A673 (cell line): ENCODE measurements around the gene JARID2. TPM values are rescaled to one million over a fixed set of nuclear protein-coding genes. Genes with fewer than 3 reads are reported as not detected.

Experiments used
- BruUV-seq: library from RNA; stranded (reverse); fragments of 400-500 nt; replicated peaks from 2 replicates; lab custom pipeline; 2021; lab: Mats Ljungman, UMichigan
- CTCF ChIA-PET: fragments of 300-600 bp; sonication (Branson Sonifier 250); formaldehyde crosslinking; loops from one replicate; lab custom pipeline; 2022; ENCODE audit warnings: antibody characterized with exemption; lab: Charles Lee
- POLR2A ChIA-PET: fragments of 300-600 bp; sonication (Branson Sonifier 250); formaldehyde crosslinking; loops from one replicate; lab custom pipeline; 2022; ENCODE audit warnings: antibody characterized with exemption; ENCODE audit not compliant: low non-redundant PET; lab: Charles Lee
- DNase-seq: peaks from one replicate; pipeline ENCODE4 v3.0.0-alpha.2; 2015; ENCODE audit warnings: low spot score
- H3K27ac ChIP-seq: fragments of 200-600 bp; sonication (generic); 2 replicates; pipeline ENCODE4 v1.5.1; 2016; ENCODE audit warnings: mixed run types, low read depth, mild to moderate bottlenecking, mixed read lengths, antibody characterized with exemption, low read length; ENCODE audit not compliant: poor library complexity, severe bottlenecking
- H3K27me3 ChIP-seq: fragments of 200-600 bp; sonication (generic); replicated peaks from 2 replicates; pipeline ENCODE4 v1.6.1; 2017; ENCODE audit warnings: mixed run types, low read depth, mild to moderate bottlenecking, mixed read lengths, antibody characterized with exemption, low read length; ENCODE audit not compliant: insufficient read depth, poor library complexity
- H3K36me3 ChIP-seq: fragments of 200-600 bp; sonication (generic); 2 replicates; pipeline ENCODE4 v1.6.1; 2016; ENCODE audit warnings: mixed run types, mild to moderate bottlenecking, mixed read lengths, antibody characterized with exemption, low read length; ENCODE audit not compliant: insufficient read depth, poor library complexity, severe bottlenecking
- H3K4me1 ChIP-seq: fragments of 200-600 bp; sonication (generic); 2 replicates; pipeline ENCODE4 v1.6.1; 2017; ENCODE audit warnings: mixed run types, mild to moderate bottlenecking, mixed read lengths, antibody characterized with exemption, low read length; ENCODE audit not compliant: insufficient read depth, poor library complexity, severe bottlenecking
- H3K4me3 ChIP-seq: fragments of 200-600 bp; sonication (generic); 2 replicates; pipeline ENCODE4 v1.5.1; 2016; ENCODE audit warnings: low read depth, mixed run types, mild to moderate bottlenecking, mixed read lengths, low read length; ENCODE audit not compliant: poor library complexity, severe bottlenecking
- H3K9me3 ChIP-seq: fragments of 200-600 bp; sonication (generic); 2 replicates; pipeline ENCODE4 v1.6.1; 2016; ENCODE audit warnings: mixed run types, low read depth, mild to moderate bottlenecking, mixed read lengths, antibody characterized with exemption, low read length; ENCODE audit not compliant: poor library complexity, severe bottlenecking
- CTCF ChIP-seq: fragments of 300-800, 200-600 bp; sonication (generic); conservative IDR thresholded peaks from 2 replicates; pipeline ENCODE4 v1.5.1; 2017; ENCODE audit warnings: low read depth, mild to moderate bottlenecking, antibody characterized with exemption, low read length, moderate library complexity, mixed read lengths
- EZH2 ChIP-seq: fragments of 200-600 bp; sonication (generic); IDR thresholded peaks from 2 replicates; pipeline ENCODE4 v1.6.1; 2017; ENCODE audit warnings: borderline replicate concordance, low read depth, mild to moderate bottlenecking, mixed read lengths, antibody characterized with exemption, low read length; ENCODE audit not compliant: poor library complexity, severe bottlenecking
- intact Hi-C: fragments of 100-400 bp; cut with micrococcal nuclease; formaldehyde crosslinking; loops from one replicate; pipeline ENCODE4 v1.10.0; 2022; ENCODE audit not compliant: unreplicated experiment
- total RNA-seq: library from RNA; stranded (reverse); gene quantifications from 2 replicates; pipeline ENCODE4 v1.2.3, GENCODE V29; 2021

The JARID2 gene
- total RNA-seq, 1 experiment from 2014 or later = 29.4 TPM

- peak; percentile 51 for DNase-seq
- TF ChIP-seq EZH2 (no peak), CTCF (no peak)
- Histone ChIP-seq H3K4me3 (peak overlapping the region; percentile 25), H3K27ac (no peak overlapping the region), H3K9me3 (no peaks in the 10 kb centered on the region), H3K27me3 (no peaks in the 10 kb centered on the region), H3K4me1 (peaks cover 73% of the 10 kb centered on the region), H3K36me3 (no peaks in the 10 kb centered on the region)
- ChIA-PET POLR2A (no interaction called here), CTCF (interaction anchor here (1.1 kb wide), 1 partner anchor 11 kb away, joined by 3 read pairs; no protein-coding TSS in a partner anchor)
- BruUV-seq = no TSS peak
- intact Hi-C loops = no loop called here
Measured at GRCh38 chr6:15400572-15401004, 154.7 kb downstream of the JARID2 start.

GRCh38 chr6:15401120-15401519 is 155.3 kb downstream of the JARID2 start:
- Histone ChIP-seq H3K4me1 (peaks cover 77% of the 10 kb centered on the region), H3K9me3 (no peaks in the 10 kb centered on the region), H3K27ac (no peak overlapping the region), H3K27me3 (no peaks in the 10 kb centered on the region), H3K36me3 (no peaks in the 10 kb centered on the region), H3K4me3 (no peak overlapping the region)
- POLR2A ChIA-PET = no interaction called here
- DNase-seq = no peak
- BruUV-seq = no TSS peak
- TF ChIP-seq EZH2 (no peak), CTCF (no peak)
- intact Hi-C loops = no loop called here
- CTCF ChIA-PET = no interaction called here

GRCh38 chr6:15401769-15402250 is 155.9 kb downstream of the JARID2 start:
- Histone ChIP-seq H3K4me1 (peaks cover 79% of the 10 kb centered on the region), H3K27ac (no peak overlapping the region), H3K9me3 (no peaks in the 10 kb centered on the region), H3K36me3 (no peaks in the 10 kb centered on the region), H3K4me3 (no peak overlapping the region), H3K27me3 (no peaks in the 10 kb centered on the region)
- no peak for TF ChIP-seq EZH2
- no peak for TF ChIP-seq CTCF
- CTCF ChIA-PET = no interaction called here
- POLR2A ChIA-PET = no interaction called here
- peak; percentile 57 for DNase-seq
- intact Hi-C loops = no loop called here
- no TSS peak for BruUV-seq
